OCI-LY7 (cell line): ENCODE data around the gene CARMIL1. TPM values are rescaled to one million over a fixed set of nuclear protein-coding genes. Genes with fewer than 3 reads are reported as not detected.

Experiments used
- BruUV-seq: library from RNA; stranded (reverse); fragments of 400-500 nt; replicated peaks from 2 replicates; lab custom pipeline; 2021; lab: Mats Ljungman, UMichigan
- CTCF ChIA-PET: fragments of 300-600 bp; sonication (Branson Sonifier 250); formaldehyde crosslinking; loops from one replicate; lab custom pipeline; 2022; ENCODE audit warnings: antibody characterized with exemption; ENCODE audit not compliant: unreplicated experiment; lab: Charles Lee
- POLR2A ChIA-PET: fragments of 300-600 bp; sonication (Branson Sonifier 250); formaldehyde crosslinking; loops from one replicate; lab custom pipeline; 2022; ENCODE audit warnings: antibody characterized with exemption; lab: Charles Lee
- DNase-seq: peaks from one replicate; pipeline ENCODE4 v3.0.0-alpha.2; 2015; ENCODE audit warnings: low spot score
- H2AFZ ChIP-seq: fragments of 200-600 bp; sonication (generic), shearing (Covaris generic); 2 replicates; pipeline ENCODE4 v1.6.1; 2014; ENCODE audit warnings: mild to moderate bottlenecking, antibody characterized with exemption, low read length, moderate library complexity
- H3K27ac ChIP-seq: fragments of 200-600 bp; sonication (generic); 2 replicates; pipeline ENCODE4 v1.5.1; 2014; ENCODE audit warnings: mixed run types, low read depth, mild to moderate bottlenecking, moderate library complexity, low read length, inconsistent platforms; ENCODE audit not compliant: poor library complexity, severe bottlenecking
- H3K36me3 ChIP-seq: fragments of 200-600 bp; sonication (generic); 2 replicates; pipeline ENCODE4 v1.6.1; 2014; ENCODE audit warnings: mild to moderate bottlenecking, antibody characterized with exemption, low read length, moderate library complexity, mixed read lengths; ENCODE audit not compliant: insufficient read depth
- H3K4me1 ChIP-seq: fragments of 200-600 bp; sonication (generic); 2 replicates; pipeline ENCODE4 v1.5.1; 2014; ENCODE audit warnings: mild to moderate bottlenecking, low read length; ENCODE audit not compliant: insufficient read depth, poor library complexity, severe bottlenecking
- H3K4me2 ChIP-seq: fragments of 200-600 bp; sonication (generic); 2 replicates; pipeline ENCODE4 v1.6.1; 2014; ENCODE audit warnings: mild to moderate bottlenecking, low read length
- H3K4me3 ChIP-seq: fragments of 200-600 bp; sonication (generic); 2 replicates; pipeline ENCODE4 v1.5.1; 2014; ENCODE audit warnings: mild to moderate bottlenecking, low read depth, low read length; ENCODE audit not compliant: poor library complexity, severe bottlenecking
- H3K79me2 ChIP-seq: fragments of 200-600 bp; sonication (generic); 2 replicates; pipeline ENCODE4 v1.6.1; 2016; ENCODE audit warnings: low read depth, mild to moderate bottlenecking, low read length, moderate library complexity, mixed read lengths; ENCODE audit not compliant: insufficient read depth
- H3K9me2 ChIP-seq: fragments of 200-600 bp; sonication (generic); 2 replicates; pipeline ENCODE4 v1.6.1; 2016; ENCODE audit warnings: mild to moderate bottlenecking, low read length, mixed read lengths; ENCODE audit not compliant: insufficient read depth
- H3K9me3 ChIP-seq: fragments of 200-600 bp; sonication (generic); 2 replicates; pipeline ENCODE4 v1.6.1; 2014; ENCODE audit warnings: mild to moderate bottlenecking, mixed run types, low read length, mixed read lengths
- H4K20me1 ChIP-seq: fragments of 200-600 bp; sonication (generic); 2 replicates; pipeline ENCODE4 v1.6.1; 2014; ENCODE audit warnings: mild to moderate bottlenecking, antibody characterized with exemption, low read length, moderate library complexity, mixed read lengths; ENCODE audit not compliant: insufficient read depth
- CTCF ChIP-seq: fragments of 200-600 bp; sonication (generic); conservative IDR thresholded peaks from 2 replicates; pipeline ENCODE4 v1.5.1; 2014; ENCODE audit warnings: mild to moderate bottlenecking, antibody characterized with exemption, low read length, moderate library complexity, mixed read lengths
- EZH2phosphoT487 ChIP-seq: fragments of 200-600 bp; sonication (generic); IDR thresholded peaks from 2 replicates; pipeline ENCODE4 v1.6.1; 2018; ENCODE audit warnings: low read depth, borderline replicate concordance, mild to moderate bottlenecking, mixed run types, antibody characterized with exemption, low read length, moderate library complexity, mixed read lengths
- intact Hi-C: fragments of 100-400 bp; cut with micrococcal nuclease; formaldehyde crosslinking; loops from one replicate; pipeline ENCODE4 v1.10.0; 2022; ENCODE audit not compliant: unreplicated experiment
- small RNA-seq: library from RNA; depleted of rRNA; stranded (forward); fragments of <200 nt; gene quantifications from one replicate; pipeline ENCODE3, GENCODE V24; 2014
- total RNA-seq, 2 experiments: library from RNA; depleted of rRNA in 1 of 2; stranded (reverse); fragments of >200 nt in 1 of 2; shearing (Covaris generic) in 1 of 2; gene quantifications; 2 replicates each; pipeline ENCODE4 v1.2.3, GENCODE V29; 2014 to 2022

CARMIL1 gene
- total RNA-seq, 2 experiments from 2014 or later = 25.5 to 40.1 TPM

GRCh38 chr6:25665455-25665854 lies 386.3 kb downstream of the CARMIL1 start:
- TF ChIP-seq EZH2phosphoT487 (no peak), CTCF (no peak)
- ChIA-PET POLR2A (no interaction called here), CTCF (no interaction called here)
- Histone ChIP-seq H3K79me2 (no peaks in the 10 kb centered on the region), H3K27ac (no peak overlapping the region), H3K9me3 (no peaks in the 10 kb centered on the region), H3K36me3 (no peaks in the 10 kb centered on the region), H3K4me2 (no peak overlapping the region), H2AFZ (no peak overlapping the region), H3K9me2 (no peaks in the 10 kb centered on the region), H3K4me3 (no peak overlapping the region), H3K4me1 (no peaks in the 10 kb centered on the region), H4K20me1 (no peaks in the 10 kb centered on the region)
- intact Hi-C loops = no loop called here
- no peak for DNase-seq
- BruUV-seq = no TSS peak

GRCh38 chr6:25669413-25669812 lies 390.2 kb downstream of the CARMIL1 start:
- Histone ChIP-seq H3K4me1 (no peaks in the 10 kb centered on the region), H3K27ac (no peak overlapping the region), H3K4me2 (no peak overlapping the region), H3K4me3 (no peak overlapping the region), H3K36me3 (no peaks in the 10 kb centered on the region), H4K20me1 (no peaks in the 10 kb centered on the region), H3K9me3 (no peaks in the 10 kb centered on the region), H3K9me2 (no peaks in the 10 kb centered on the region), H2AFZ (no peak overlapping the region), H3K79me2 (no peaks in the 10 kb centered on the region)
- BruUV-seq = no TSS peak
- TF ChIP-seq EZH2phosphoT487 (no peak), CTCF (no peak)
- DNase-seq = no peak
- ChIA-PET CTCF (no interaction called here), POLR2A (interaction anchor here (0.7 kb wide), 1 partner anchor 706 kb away, joined by 4 read pairs; no protein-coding TSS in a partner anchor)
- intact Hi-C loops = no loop called here

Small RNAs within 50 kb of the gene (small RNA-seq; reads per million reads assigned to genes)
- gene RF00019 (not detected), gene RNU6-987P (not detected)
